Right lobe of liver (tissue), 4 donors: Measurements from ENCODE around the gene FRMD4B.

Experiments used
- CTCF ChIP-seq, 4 donors: fragments of 200-600 bp in 3 of 4; fragments of 450-650 bp in 1 of 4; IDR thresholded peaks; one replicate each; pipeline versions ENCODE4 v1.5.1 to v1.8.0; 2016 to 2022; ENCODE audit warnings: antibody characterized with exemption in 4 of 4, mild to moderate bottlenecking in 2 of 4
- POLR2A ChIP-seq: fragments of 450-650 bp; IDR thresholded peaks from one replicate; pipeline ENCODE4 v1.6.1; 2017; ENCODE audit warnings: antibody characterized with exemption, mild to moderate bottlenecking
- donor health status: DM: no; HTN: no; CAD: no.
- donor health status: DM: no; HTN: no; CAD: no.
- donor health status: DM: no; HTN: yes; CAD: no.

GRCh38 chr3:69323941-69324340 is 61.9 kb downstream of the FRMD4B start:
- TF ChIP-seq CTCF (IDR thresholded peaks at IDR 0.05) (no peak), POLR2A (no peak)
